Measurements from ENCODE around the gene GMPR. TPM values are rescaled to one million over a fixed set of nuclear protein-coding genes. Genes with fewer than 3 reads are reported as not detected.

Gene GMPR
- total and polyA plus RNA-seq, 8 donors: 9.8 to 46.3 (median 26.9) TPM

DNA sequence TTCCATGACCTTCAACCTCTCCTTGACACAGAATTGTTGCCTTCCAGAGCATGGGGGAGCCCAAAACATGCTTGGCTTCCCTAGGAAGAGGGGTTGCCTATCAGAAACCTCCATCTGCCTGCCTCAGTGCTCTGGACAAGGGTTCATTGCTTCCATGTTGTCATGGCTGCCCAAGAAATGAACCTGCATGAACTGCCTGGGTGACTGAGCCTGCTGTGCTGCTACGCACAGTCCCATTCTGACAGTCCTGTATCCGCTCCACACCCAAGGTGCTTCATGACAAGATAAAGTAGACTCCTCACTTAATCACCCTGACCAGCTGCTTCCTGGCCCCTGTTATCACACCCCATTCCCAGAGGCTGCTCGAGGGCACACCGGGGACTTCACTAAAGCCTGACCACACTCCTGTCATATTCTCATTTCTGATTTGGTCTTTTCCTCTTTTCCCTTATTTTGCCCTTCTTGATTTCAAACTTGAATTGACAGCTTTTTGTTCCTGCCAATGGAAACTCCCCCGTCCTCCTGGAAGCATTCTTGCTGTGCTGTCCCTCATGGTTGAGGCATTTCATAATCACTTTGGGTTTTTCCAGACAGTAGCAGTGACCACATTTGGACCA, 31.9 kb downstream of the GMPR start:
- no peak for TF ChIP-seq CTCF (IDR thresholded peaks at IDR 0.05)
- no peak for TF ChIP-seq POLR2AphosphoS5 (IDR thresholded peaks at IDR 0.05)
- no peak for TF ChIP-seq POLR2A (IDR thresholded peaks at IDR 0.05)
- no peak for TF ChIP-seq EP300 (IDR thresholded peaks at IDR 0.05)
- no peaks in the 10 kb centered on the region for H3K9me3 ChIP-seq
- DNase-seq: no peak
- peaks cover 0 to 13% (median 2%) of the 10 kb centered on the region in 4 donors for H3K4me1 ChIP-seq
- peaks cover 0 to 33% (median 0%) of the 10 kb centered on the region in 4 donors for H3K36me3 ChIP-seq
- no peak overlapping the region for H3K27ac ChIP-seq
- 84 to 94% (median 88%) methylated on average over 5 of the region's 5 CpGs for WGBS, 5 donors
- intact Hi-C loops (cut with DNase I; ENCODE audit: low total_unique reads): no loop called here
- H3K27me3 ChIP-seq: no peaks in the 10 kb centered on the region
- H3K4me3 ChIP-seq: no peak overlapping the region

DNA sequence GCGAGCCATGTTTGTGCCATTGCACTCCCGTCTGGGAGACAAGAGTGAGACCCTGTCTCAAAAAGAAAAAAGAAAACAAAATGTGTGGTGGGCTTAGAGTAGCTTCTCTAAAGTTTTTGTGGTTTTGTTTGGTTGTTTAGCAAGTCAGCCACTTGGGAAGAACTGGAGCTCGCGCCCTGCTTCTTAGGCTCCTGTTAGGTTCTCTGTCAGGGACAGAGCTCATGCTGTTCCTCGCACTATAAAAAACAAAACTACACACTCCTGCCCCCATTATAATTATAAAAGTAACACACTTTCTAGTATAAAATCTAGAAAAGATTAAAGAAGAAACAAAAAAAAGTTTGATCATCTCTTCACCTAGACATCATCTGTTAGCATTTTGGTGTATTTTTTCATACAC, 33.0 kb downstream of the GMPR start:
- H3K4me3 ChIP-seq: no peak overlapping the region
- no peak overlapping the region for H3K27ac ChIP-seq
- intact Hi-C loops (cut with DNase I; ENCODE audit: low total_unique reads): no loop called here
- no peaks in the 10 kb centered on the region for H3K9me3 ChIP-seq
- H3K36me3 ChIP-seq: peaks cover 0 to 26% (median 0%) of the 10 kb centered on the region in 4 donors
- 92 to 99% (median 97%) methylated on average over 5 of the region's 5 CpGs for WGBS, 5 donors
- DNase-seq: no peak
- H3K4me1 ChIP-seq: peaks cover 0 to 13% (median 2%) of the 10 kb centered on the region in 4 donors
- TF ChIP-seq EP300 (IDR thresholded peaks at IDR 0.05): no peak
- no peak for TF ChIP-seq POLR2AphosphoS5 (IDR thresholded peaks at IDR 0.05)
- no peak for TF ChIP-seq CTCF (IDR thresholded peaks at IDR 0.05)
- TF ChIP-seq POLR2A (IDR thresholded peaks at IDR 0.05): no peak
- H3K27me3 ChIP-seq: no peaks in the 10 kb centered on the region

DNA sequence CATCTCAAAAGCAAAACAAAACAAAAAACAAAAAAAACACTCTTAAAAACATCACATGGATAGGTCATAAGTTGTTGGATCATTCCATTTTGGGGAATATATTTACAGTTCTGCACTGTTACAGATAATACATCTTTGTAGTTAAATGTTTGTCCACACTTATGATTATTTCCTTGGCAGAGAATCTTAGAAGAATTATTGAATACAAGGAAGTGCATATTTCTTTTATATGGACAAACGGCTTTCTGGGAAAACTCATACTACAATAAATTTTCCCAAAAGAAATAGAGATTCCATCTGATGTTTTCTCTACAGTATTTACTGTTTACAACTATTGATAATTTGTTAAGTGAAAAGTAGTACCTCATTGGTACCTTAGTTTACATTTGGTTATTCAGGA, 33.8 kb downstream of the GMPR start:
- Histone ChIP-seq H3K36me3 (peaks cover 0 to 19% (median 0%) of the 10 kb centered on the region in 4 donors), H3K27me3 (no peaks in the 10 kb centered on the region), H3K4me3 (no peak overlapping the region), H3K27ac (no peak overlapping the region), H3K9me3 (no peaks in the 10 kb centered on the region), H3K4me1 (peaks cover 0 to 19% (median 8%) of the 10 kb centered on the region in 4 donors)
- intact Hi-C loops (cut with DNase I; ENCODE audit: low total_unique reads): no loop called here
- TF ChIP-seq POLR2A (IDR thresholded peaks at IDR 0.05) (no peak), CTCF (IDR thresholded peaks at IDR 0.05) (no peak), EP300 (IDR thresholded peaks at IDR 0.05) (no peak), POLR2AphosphoS5 (IDR thresholded peaks at IDR 0.05) (no peak)
- DNase-seq: no peak
- WGBS, 5 donors: 21 to 50% (median 37%) methylated on average over 1 of the region's 1 CpG

DNA sequence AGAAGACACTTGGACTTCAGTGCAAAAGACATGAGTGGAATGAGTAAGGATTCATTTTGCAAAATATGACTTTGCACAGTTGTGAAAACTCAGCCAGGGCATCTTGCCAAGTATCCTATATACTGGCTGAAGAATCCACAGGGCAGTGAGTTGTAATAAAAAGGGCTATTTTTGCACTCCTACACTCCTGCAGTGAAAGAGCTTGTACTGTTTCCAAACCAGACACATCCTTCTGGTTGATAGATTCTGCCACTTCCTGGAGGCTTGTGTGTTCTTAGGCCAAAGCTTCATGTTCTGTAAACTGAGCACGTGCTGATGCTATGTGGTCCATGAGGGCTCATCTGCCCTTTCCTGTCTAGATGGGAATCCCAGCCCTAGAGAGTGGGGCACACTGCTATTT, 34.9 kb downstream of the GMPR start:
- H3K4me3 ChIP-seq: no peak overlapping the region
- 9 to 66% (median 50%) methylated on average over 1 of the region's 1 CpG for WGBS, 5 donors

More for the DNA sequence above, 34.9 kb downstream of the GMPR start:
- Histone ChIP-seq H3K27ac (no peak overlapping the region), H3K36me3 (peaks cover 0 to 14% (median 0%) of the 10 kb centered on the region in 4 donors), H3K9me3 (no peaks in the 10 kb centered on the region), H3K4me1 (peaks cover 10 to 28% (median 17%) of the 10 kb centered on the region in 4 donors), H3K27me3 (no peaks in the 10 kb centered on the region)
- intact Hi-C loops (cut with DNase I; ENCODE audit: low total_unique reads): no loop called here
- DNase-seq: peak in 1 of 2 donors; percentile 64
- TF ChIP-seq POLR2A (IDR thresholded peaks at IDR 0.05): no peak
- no peak for TF ChIP-seq POLR2AphosphoS5 (IDR thresholded peaks at IDR 0.05)
- no peak for TF ChIP-seq EP300 (IDR thresholded peaks at IDR 0.05)
- no peak for TF ChIP-seq CTCF (IDR thresholded peaks at IDR 0.05)
